ENCODE measurements around the gene COL23A1. TPM values are rescaled to one million over a fixed set of nuclear protein-coding genes. Genes with fewer than 3 reads are reported as not detected.

The COL23A1 gene
- total and polyA plus RNA-seq, 2 of the 13 experiments (the other 11 are each of a cell fraction or from before 2014, with no cell fraction given): not detected

GRCh38 chr5:178630475-178630930 lies 40.3 kb upstream of the COL23A1 start (continued):
- TF ChIP-seq PRDM10 (CRISPR knock-in tag; IDR thresholded peaks at IDR 0.05; ENCODE audit: low read depth) (0 out of 2 replicates have a peak, but pooled peaks have one; percentile 49), ATF2 (CRISPR knock-in tag; IDR thresholded peaks at IDR 0.05) (0 out of 2 replicates have a peak, but pooled peaks have one; percentile 30), KMT2B (CRISPR knock-in tag; IDR thresholded peaks at IDR 0.05) (peak; percentile 28; the same call in 1 of the 2 replicates), ZNF335 (CRISPR knock-in tag; IDR thresholded peaks at IDR 0.05) (peak; percentile 61; the same call in 1 of the 2 replicates), MAFF (IDR thresholded peaks at IDR 0.05; ENCODE audit: low read depth, low read length) (peak; percentile 90), ZSCAN9 (CRISPR knock-in tag; IDR thresholded peaks at IDR 0.05; ENCODE audit: borderline replicate concordance) (0 out of 2 replicates have a peak, but pooled peaks have one; percentile 38), ZGPAT (CRISPR knock-in tag; IDR thresholded peaks at IDR 0.05) (peak; percentile 87), ZNF292 (CRISPR knock-in tag; IDR thresholded peaks at IDR 0.05; ENCODE audit: borderline replicate concordance, low read depth) (peak; percentile 70; the same call in 1 of the 2 replicates), MAFG (CRISPR knock-in tag; IDR thresholded peaks at IDR 0.05) (peak; percentile 72; the same call in 1 of the 2 replicates), SKIL (CRISPR knock-in tag; IDR thresholded peaks at IDR 0.05; ENCODE audit: borderline replicate concordance) (peak; percentile 62), MYC (CRISPR knock-in tag; IDR thresholded peaks at IDR 0.05; ENCODE audit: borderline replicate concordance) (no peak), DRAP1 (CRISPR knock-in tag; IDR thresholded peaks at IDR 0.05) (0 out of 2 replicates have a peak, but pooled peaks have one; percentile 30), NFIC (IDR thresholded peaks at IDR 0.05; ENCODE audit: low read length) (peak; percentile 89), SRF (IDR thresholded peaks at IDR 0.05; ENCODE audit: low read depth, low read length) (no peak), ZNF781 (CRISPR knock-in tag; IDR thresholded peaks at IDR 0.05; ENCODE audit: borderline replicate concordance, not compliant biosample characterization) (no peak), TBX3 (IDR thresholded peaks at IDR 0.05; ENCODE audit: borderline replicate concordance) (peak; percentile 91), SIX4 (CRISPR knock-in tag; IDR thresholded peaks at IDR 0.05) (peak; percentile 62), HOMEZ (CRISPR knock-in tag; IDR thresholded peaks at IDR 0.05; ENCODE audit: low read depth) (peak; percentile 57; the same call in 1 of the 2 replicates)
